Neutrophil (primary cell): ENCODE measurements around the gene GSX1.

Experiments used
- H3K27ac ChIP-seq: fragments of 200-600 bp; sonication (generic); 2 replicates; pipeline ENCODE4 v1.5.1; 2016; ENCODE audit warnings: mild to moderate bottlenecking, moderate library complexity
- H3K27me3 ChIP-seq: fragments of 200-600 bp; sonication (generic); 2 replicates; pipeline ENCODE4 v1.6.0; 2016; ENCODE audit warnings: mild to moderate bottlenecking
- H3K36me3 ChIP-seq: fragments of 200-600 bp; sonication (generic); 2 replicates; pipeline ENCODE4 v1.5.1; 2017
- H3K4me1 ChIP-seq, 2 experiments: fragments of 200-600 bp in 1 of 2; sonication (generic) in 1 of 2; 1 replicate in 1 of 2; 2 replicates in 1 of 2; pipeline versions ENCODE4 v1.5.1 to v1.6.1; 2013 to 2016; ENCODE audit warnings: low read depth in 1 of 2, low read length in 1 of 2, mild to moderate bottlenecking in 1 of 2, moderate library complexity in 1 of 2; ENCODE audit not compliant: control insufficient read depth in 1 of 2, insufficient read depth in 1 of 2
- H3K4me3 ChIP-seq, 2 experiments: fragments of 200-600 bp in 1 of 2; sonication (generic) in 1 of 2; 1 replicate in 1 of 2; 2 replicates in 1 of 2; pipeline ENCODE4 v1.5.1; 2013 to 2016; ENCODE audit warnings: low read depth in 1 of 2, low read length in 1 of 2, mild to moderate bottlenecking in 1 of 2, moderate library complexity in 1 of 2
- H3K9me3 ChIP-seq: fragments of 200-600 bp; sonication (generic); 2 replicates; pipeline ENCODE4 v1.5.1; 2016
- TF ChIP-seq, protein P1 (sequence below): fragments of 200-600 bp; sonication (generic); IDR thresholded peaks from 2 replicates; pipeline ENCODE4 v1.5.1; 2016; ENCODE audit warnings: antibody characterized with exemption

The GSX1 gene

DNA sequence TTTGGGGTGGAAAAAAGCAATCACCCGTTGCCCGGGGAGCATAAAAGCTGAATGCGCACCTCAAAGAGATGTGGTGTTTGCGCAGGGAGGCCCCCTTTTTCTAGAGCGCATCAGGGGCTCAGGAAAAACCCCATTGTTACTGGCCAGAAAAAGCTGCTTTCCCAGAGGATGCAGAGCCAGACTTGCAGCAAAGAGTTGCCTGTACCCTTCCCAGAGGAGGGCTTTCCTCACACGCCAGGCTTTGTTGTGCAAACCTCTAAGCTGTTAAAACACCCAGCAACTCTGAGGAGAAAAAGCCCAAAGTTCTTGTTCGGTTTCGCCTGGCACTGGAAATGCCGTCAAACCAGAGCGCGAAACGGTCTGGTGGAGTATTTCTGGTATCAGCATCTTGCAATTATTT lies 29.3 kb downstream of the GSX1 start:
- H3K36me3 ChIP-seq: no peaks in the 10 kb centered on the region
- H3K9me3 ChIP-seq: no peaks in the 10 kb centered on the region
- H3K4me3 ChIP-seq: no peak overlapping the region
- TF ChIP-seq, protein P1, sequence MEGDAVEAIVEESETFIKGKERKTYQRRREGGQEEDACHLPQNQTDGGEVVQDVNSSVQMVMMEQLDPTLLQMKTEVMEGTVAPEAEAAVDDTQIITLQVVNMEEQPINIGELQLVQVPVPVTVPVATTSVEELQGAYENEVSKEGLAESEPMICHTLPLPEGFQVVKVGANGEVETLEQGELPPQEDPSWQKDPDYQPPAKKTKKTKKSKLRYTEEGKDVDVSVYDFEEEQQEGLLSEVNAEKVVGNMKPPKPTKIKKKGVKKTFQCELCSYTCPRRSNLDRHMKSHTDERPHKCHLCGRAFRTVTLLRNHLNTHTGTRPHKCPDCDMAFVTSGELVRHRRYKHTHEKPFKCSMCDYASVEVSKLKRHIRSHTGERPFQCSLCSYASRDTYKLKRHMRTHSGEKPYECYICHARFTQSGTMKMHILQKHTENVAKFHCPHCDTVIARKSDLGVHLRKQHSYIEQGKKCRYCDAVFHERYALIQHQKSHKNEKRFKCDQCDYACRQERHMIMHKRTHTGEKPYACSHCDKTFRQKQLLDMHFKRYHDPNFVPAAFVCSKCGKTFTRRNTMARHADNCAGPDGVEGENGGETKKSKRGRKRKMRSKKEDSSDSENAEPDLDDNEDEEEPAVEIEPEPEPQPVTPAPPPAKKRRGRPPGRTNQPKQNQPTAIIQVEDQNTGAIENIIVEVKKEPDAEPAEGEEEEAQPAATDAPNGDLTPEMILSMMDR: no peak
- H3K27me3 ChIP-seq: peaks cover 96% of the 10 kb centered on the region
- peaks cover 0 to 3% of the 10 kb centered on the region in 2 experiments for H3K4me1 ChIP-seq
- H3K27ac ChIP-seq: no peak overlapping the region

DNA sequence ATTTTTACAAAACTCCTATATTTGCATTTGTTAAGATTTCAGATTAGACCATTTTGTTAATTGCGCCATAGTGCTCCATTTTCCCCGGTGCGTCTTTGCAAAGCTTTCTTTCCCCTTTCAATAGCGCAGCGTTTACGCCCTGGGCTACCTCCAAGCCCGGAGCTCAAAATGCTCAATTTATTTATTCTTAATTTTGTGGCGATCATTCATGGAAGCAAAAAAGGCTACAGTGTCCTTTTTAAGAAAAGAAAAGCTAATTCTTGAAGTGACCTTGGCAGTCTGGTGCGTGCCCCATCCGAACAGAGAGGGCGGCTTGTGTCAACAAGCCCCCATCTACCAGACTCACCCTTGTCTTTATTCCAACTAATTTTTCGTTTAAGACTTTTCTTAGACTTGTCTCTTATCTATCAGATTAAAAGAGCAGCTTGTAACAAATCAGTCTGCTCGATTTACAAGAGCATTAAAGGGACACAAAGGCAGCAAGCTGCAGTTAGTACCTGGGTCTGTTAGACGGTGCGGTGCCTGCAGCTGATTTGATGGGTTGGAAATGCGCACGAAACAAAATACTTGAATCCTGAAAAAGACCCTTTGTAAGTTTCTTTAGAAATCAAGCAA lies 30.1 kb downstream of the GSX1 start:
- TF ChIP-seq, protein P1: no peak
- Histone ChIP-seq H3K4me1 (peaks cover 0 to 3% of the 10 kb centered on the region in 2 experiments), H3K36me3 (no peaks in the 10 kb centered on the region), H3K27me3 (peaks cover 97% of the 10 kb centered on the region), H3K9me3 (no peaks in the 10 kb centered on the region), H3K4me3 (no peak overlapping the region), H3K27ac (no peak overlapping the region)

DNA sequence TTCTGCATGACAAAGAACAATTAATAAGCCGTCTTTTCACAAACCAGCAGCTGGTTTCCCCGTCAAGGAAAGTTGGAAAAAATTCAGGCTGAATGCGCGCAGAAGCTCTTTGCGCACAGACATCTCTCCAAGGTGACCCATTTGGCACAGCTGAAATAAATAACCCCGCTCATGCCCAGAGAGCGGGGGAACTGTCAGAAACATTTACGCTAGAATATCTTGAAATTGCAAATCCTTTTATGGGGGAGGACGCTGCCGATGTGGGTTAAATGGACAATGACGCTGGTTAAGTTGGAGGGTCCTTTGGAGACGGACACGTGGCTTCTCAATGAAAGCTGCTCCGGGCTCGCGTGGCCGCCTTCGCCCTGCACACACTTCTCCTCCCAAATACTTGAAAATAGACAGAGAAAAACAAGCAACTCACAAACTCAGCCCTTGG lies 30.6 kb downstream of the GSX1 start:
- Histone ChIP-seq H3K27ac (no peak overlapping the region), H3K36me3 (no peaks in the 10 kb centered on the region), H3K27me3 (peaks cover 97% of the 10 kb centered on the region), H3K4me1 (peaks cover 0 to 3% of the 10 kb centered on the region in 2 experiments), H3K9me3 (no peaks in the 10 kb centered on the region), H3K4me3 (no peak overlapping the region)
- TF ChIP-seq, protein P1: no peak

GRCh38 chr13:27824121-27824520 lies 31.8 kb downstream of the GSX1 start:
- H3K4me1 ChIP-seq: peaks cover 0 to 3% of the 10 kb centered on the region in 2 experiments
- H3K9me3 ChIP-seq: no peaks in the 10 kb centered on the region
- no peaks in the 10 kb centered on the region for H3K36me3 ChIP-seq
- H3K4me3 ChIP-seq: no peak overlapping the region
- TF ChIP-seq, protein P1: no peak
- no peak overlapping the region for H3K27ac ChIP-seq
- peaks cover 100% of the 10 kb centered on the region for H3K27me3 ChIP-seq

DNA sequence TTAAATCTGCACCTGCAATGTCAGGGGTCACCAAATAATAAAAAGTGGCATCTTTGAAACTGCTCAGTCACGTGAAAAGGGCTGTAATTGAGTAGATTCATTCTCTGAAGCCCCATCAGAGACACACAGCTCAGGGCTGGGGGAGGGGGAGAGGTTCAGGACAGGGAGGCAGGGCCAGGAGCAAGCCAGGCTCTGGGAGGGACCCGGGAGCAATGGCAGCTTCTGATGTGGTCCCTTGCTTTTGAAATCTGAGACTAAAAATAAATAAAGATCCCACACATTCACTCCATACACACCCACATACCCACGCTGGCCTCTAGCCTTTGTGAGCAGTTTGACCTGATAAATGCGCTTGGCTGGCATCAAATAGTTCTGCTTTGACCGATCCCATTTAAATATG lies 32.8 kb downstream of the GSX1 start:
- TF ChIP-seq, protein P1: no peak
- peaks cover 100% of the 10 kb centered on the region for H3K27me3 ChIP-seq
- H3K9me3 ChIP-seq: no peaks in the 10 kb centered on the region
- H3K4me3 ChIP-seq: no peak overlapping the region
- H3K27ac ChIP-seq: no peak overlapping the region
- H3K36me3 ChIP-seq: no peaks in the 10 kb centered on the region
- H3K4me1 ChIP-seq: peaks cover 7 to 8% of the 10 kb centered on the region in 2 experiments
